ENCODE results near the gene FBXO38.

The FBXO38 gene

GRCh38 chr5:148414833-148415232 lies 31.1 kb downstream of the FBXO38 start:
- H4K20me1 ChIP-seq (ENCODE audit: insufficient read depth, low read length), result no peaks in the 10 kb centered on the region
- H3K79me2 ChIP-seq (ENCODE audit: insufficient read depth, low read length), result no peaks in the 10 kb centered on the region
- peaks cover 98% of the 10 kb centered on the region for H3K36me3 ChIP-seq (ENCODE audit: insufficient read depth, low read length)
- H3K27me3 ChIP-seq (ENCODE audit: insufficient read depth, low read length), result no peaks in the 10 kb centered on the region
- no peaks in the 10 kb centered on the region for H3K9me3 ChIP-seq (ENCODE audit: low read length)
- no peak for TF ChIP-seq EZH2 (IDR thresholded peaks at IDR 0.05; ENCODE audit: borderline replicate concordance, low read length)
- TF ChIP-seq CTCF (IDR thresholded peaks at IDR 0.05; ENCODE audit: low read length), result no peak
- no peak overlapping the region for H3K9ac ChIP-seq (ENCODE audit: low read length)
- H3K4me1 ChIP-seq (ENCODE audit: insufficient read depth, low read length, severe bottlenecking), result no peaks in the 10 kb centered on the region
- no peaks in the 10 kb centered on the region for H3F3A ChIP-seq (ENCODE audit: insufficient read depth, low read length)
- no peak overlapping the region for H3K27ac ChIP-seq (ENCODE audit: low read depth, low read length, poor library complexity, severe bottlenecking)
- no peaks in the 10 kb centered on the region for H3K9me2 ChIP-seq (ENCODE audit: low read depth, low read length)
- H3K4me3 ChIP-seq (ENCODE audit: low read depth, low read length, poor library complexity, severe bottlenecking), result no peak overlapping the region
- H2AFZ ChIP-seq (ENCODE audit: low read length), result no peak overlapping the region
- no peak overlapping the region for H3K4me2 ChIP-seq (ENCODE audit: low read length)

- Histone ChIP-seq H3K27me3 (ENCODE audit: insufficient read depth, low read length) (no peaks in the 10 kb centered on the region), H2AFZ (ENCODE audit: low read length) (no peak overlapping the region), H3K9me3 (ENCODE audit: low read length) (no peaks in the 10 kb centered on the region), H3K36me3 (ENCODE audit: insufficient read depth, low read length) (peaks cover 91% of the 10 kb centered on the region), H3F3A (ENCODE audit: insufficient read depth, low read length) (no peaks in the 10 kb centered on the region), H3K4me1 (ENCODE audit: insufficient read depth, low read length, severe bottlenecking) (no peaks in the 10 kb centered on the region), H4K20me1 (ENCODE audit: insufficient read depth, low read length) (no peaks in the 10 kb centered on the region), H3K79me2 (ENCODE audit: insufficient read depth, low read length) (no peaks in the 10 kb centered on the region), H3K27ac (ENCODE audit: low read depth, low read length, poor library complexity, severe bottlenecking) (no peak overlapping the region), H3K4me3 (ENCODE audit: low read depth, low read length, poor library complexity, severe bottlenecking) (no peak overlapping the region), H3K9me2 (ENCODE audit: low read depth, low read length) (no peaks in the 10 kb centered on the region), H3K9ac (ENCODE audit: low read length) (no peak overlapping the region), H3K4me2 (ENCODE audit: low read length) (no peak overlapping the region)
- TF ChIP-seq EZH2 (IDR thresholded peaks at IDR 0.05; ENCODE audit: borderline replicate concordance, low read length) (no peak), CTCF (IDR thresholded peaks at IDR 0.05; ENCODE audit: low read length) (no peak)
Observed at GRCh38 chr5:148416416-148416815, 32.7 kb downstream of the FBXO38 start.

- TF ChIP-seq CTCF (IDR thresholded peaks at IDR 0.05; ENCODE audit: low read length) (no peak), EZH2 (IDR thresholded peaks at IDR 0.05; ENCODE audit: borderline replicate concordance, low read length) (no peak)
- Histone ChIP-seq H3K27ac (ENCODE audit: low read depth, low read length, poor library complexity, severe bottlenecking) (no peak overlapping the region), H3K9me2 (ENCODE audit: low read depth, low read length) (no peaks in the 10 kb centered on the region), H3K4me3 (ENCODE audit: low read depth, low read length, poor library complexity, severe bottlenecking) (no peak overlapping the region), H3K36me3 (ENCODE audit: insufficient read depth, low read length) (peaks cover 90% of the 10 kb centered on the region), H3K79me2 (ENCODE audit: insufficient read depth, low read length) (no peaks in the 10 kb centered on the region), H2AFZ (ENCODE audit: low read length) (no peak overlapping the region), H3K4me2 (ENCODE audit: low read length) (no peak overlapping the region), H4K20me1 (ENCODE audit: insufficient read depth, low read length) (no peaks in the 10 kb centered on the region), H3F3A (ENCODE audit: insufficient read depth, low read length) (no peaks in the 10 kb centered on the region), H3K9me3 (ENCODE audit: low read length) (no peaks in the 10 kb centered on the region), H3K4me1 (ENCODE audit: insufficient read depth, low read length, severe bottlenecking) (no peaks in the 10 kb centered on the region), H3K9ac (ENCODE audit: low read length) (no peak overlapping the region), H3K27me3 (ENCODE audit: insufficient read depth, low read length) (no peaks in the 10 kb centered on the region)
Observed at GRCh38 chr5:148416921-148417320, 33.2 kb downstream of the FBXO38 start.
